ENCODE measurements around the gene CHCHD3. TPM values are rescaled to one million over a fixed set of nuclear protein-coding genes. Genes with fewer than 3 reads are reported as not detected.
A peak's percentile ranks its signal among the peaks of the same experiment; 100 is the strongest.

Gene CHCHD3
- total RNA-seq, 3 donors from 2014 or later = 71.9 to 76.4 (median 72.9) TPM

DNA sequence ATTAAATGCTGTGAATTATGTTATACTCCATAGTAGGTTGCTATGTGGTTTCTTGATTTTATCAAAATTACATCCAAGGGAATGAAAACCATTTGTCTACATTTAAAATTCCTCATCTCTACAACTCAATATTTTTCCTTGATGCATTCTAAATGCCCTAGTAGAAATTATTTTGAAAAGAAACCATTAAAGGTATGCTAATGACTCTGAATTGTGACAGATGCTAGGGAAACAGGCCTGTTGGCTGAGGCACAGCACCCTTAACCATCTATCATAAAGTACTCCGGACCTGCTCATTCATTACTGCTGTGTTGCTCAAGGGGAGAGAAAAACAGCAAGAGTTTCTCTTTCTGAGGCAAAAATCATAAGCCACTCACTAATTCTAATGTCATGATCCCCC, 131.2 kb downstream of the CHCHD3 start:
- no peak for DNase-seq
- H3K9me3 ChIP-seq = no peaks in the 10 kb centered on the region
- intact Hi-C loops (cut with DNase I, micrococcal nuclease) = no loop called here
- no peaks in the 10 kb centered on the region for H3K36me3 ChIP-seq (ENCODE audit: low read depth)
- no peak for TF ChIP-seq CTCF (IDR thresholded peaks at IDR 0.05)
- no peaks in the 10 kb centered on the region for H3K4me1 ChIP-seq (ENCODE audit: low read depth)
- ATAC-seq = no peak
- H3K4me3 ChIP-seq = no peak overlapping the region

DNA sequence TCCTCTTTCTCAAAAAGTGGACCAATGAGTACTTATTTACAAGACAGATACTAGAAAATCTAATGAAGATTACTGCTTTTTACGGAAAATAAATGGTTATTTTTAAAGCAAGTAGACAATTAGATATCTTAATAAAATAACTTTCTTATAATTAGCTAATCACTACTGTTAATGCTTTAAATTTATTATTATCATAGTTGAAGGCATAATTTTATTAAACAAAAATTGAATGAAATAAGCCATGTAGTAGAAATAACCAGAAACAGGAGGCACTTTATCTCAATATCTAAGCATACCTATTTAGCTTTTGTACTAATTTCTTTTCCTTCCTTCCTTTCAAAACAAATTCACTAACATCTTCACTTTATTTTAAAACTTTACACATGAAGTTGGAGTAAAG, 134.9 kb downstream of the CHCHD3 start:
- ATAC-seq = no peak
- no peak for TF ChIP-seq CTCF (IDR thresholded peaks at IDR 0.05)
- no peak overlapping the region for H3K4me3 ChIP-seq
- no peaks in the 10 kb centered on the region for H3K4me1 ChIP-seq (ENCODE audit: low read depth)
- no peaks in the 10 kb centered on the region for H3K9me3 ChIP-seq
- intact Hi-C loops (cut with DNase I, micrococcal nuclease) = no loop called here
- no peak for DNase-seq
- no peaks in the 10 kb centered on the region for H3K36me3 ChIP-seq (ENCODE audit: low read depth)

- no peak for TF ChIP-seq CTCF (IDR thresholded peaks at IDR 0.05)
- intact Hi-C loops (cut with DNase I, micrococcal nuclease) = no loop called here
- ATAC-seq = peak; percentile 59
- no peaks in the 10 kb centered on the region for H3K4me1 ChIP-seq (ENCODE audit: low read depth)
- no peaks in the 10 kb centered on the region for H3K36me3 ChIP-seq (ENCODE audit: low read depth)
- DNase-seq = no peak
- no peak overlapping the region for H3K4me3 ChIP-seq
- H3K9me3 ChIP-seq = no peaks in the 10 kb centered on the region
Measured at GRCh38 chr7:132944774-132945173, 137.1 kb downstream of the CHCHD3 start.

DNA sequence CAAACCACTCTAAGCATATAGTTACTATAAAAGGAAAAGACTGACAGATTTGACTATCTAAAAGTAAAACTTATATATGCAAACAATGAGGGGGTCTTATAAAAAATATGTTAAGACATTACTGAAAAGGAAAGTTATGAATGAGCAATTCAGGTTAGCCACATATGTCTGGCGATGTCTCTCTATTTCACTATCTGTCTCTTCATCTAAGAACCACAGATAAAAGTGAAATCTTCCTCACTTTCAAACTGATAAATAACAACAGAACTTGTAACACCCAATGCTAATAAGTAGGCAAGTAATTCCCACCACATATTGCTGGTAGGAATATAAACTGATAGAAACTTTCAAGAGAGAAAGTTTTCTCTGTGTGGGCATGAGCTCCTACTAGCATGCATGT, 138.2 kb downstream of the CHCHD3 start:
- no peak for DNase-seq
- no peak for ATAC-seq
- H3K4me1 ChIP-seq (ENCODE audit: low read depth) = no peaks in the 10 kb centered on the region
- no peaks in the 10 kb centered on the region for H3K36me3 ChIP-seq (ENCODE audit: low read depth)
- intact Hi-C loops (cut with DNase I, micrococcal nuclease) = no loop called here
- H3K4me3 ChIP-seq = no peak overlapping the region
- H3K9me3 ChIP-seq = no peaks in the 10 kb centered on the region
- TF ChIP-seq CTCF (IDR thresholded peaks at IDR 0.05) = no peak

DNA sequence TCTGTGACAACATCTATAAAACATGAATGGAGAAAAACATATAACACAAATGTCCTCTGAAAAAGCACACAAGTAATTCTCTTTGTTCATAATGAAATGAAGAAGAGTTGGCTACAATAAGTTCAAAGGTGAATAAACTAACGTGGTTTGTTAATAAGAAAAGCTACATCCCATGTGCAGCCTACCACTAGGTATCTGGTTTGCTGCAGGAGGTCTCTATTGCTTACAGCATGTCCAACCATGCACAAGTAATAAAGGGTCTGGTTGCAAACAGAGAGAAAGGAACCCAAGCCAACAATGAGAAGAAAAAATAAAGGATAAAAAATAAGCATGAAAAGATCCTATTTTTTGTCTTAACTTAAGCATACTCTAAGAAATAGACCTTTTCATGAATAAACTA, 139.2 kb downstream of the CHCHD3 start:
- no peaks in the 10 kb centered on the region for H3K4me1 ChIP-seq (ENCODE audit: low read depth)
- no peak for TF ChIP-seq CTCF (IDR thresholded peaks at IDR 0.05)
- no peaks in the 10 kb centered on the region for H3K9me3 ChIP-seq
- no peak for DNase-seq
- no peak for ATAC-seq
- H3K36me3 ChIP-seq (ENCODE audit: low read depth) = no peaks in the 10 kb centered on the region
- H3K4me3 ChIP-seq = no peak overlapping the region
- intact Hi-C loops (cut with DNase I, micrococcal nuclease) = no loop called here

DNA sequence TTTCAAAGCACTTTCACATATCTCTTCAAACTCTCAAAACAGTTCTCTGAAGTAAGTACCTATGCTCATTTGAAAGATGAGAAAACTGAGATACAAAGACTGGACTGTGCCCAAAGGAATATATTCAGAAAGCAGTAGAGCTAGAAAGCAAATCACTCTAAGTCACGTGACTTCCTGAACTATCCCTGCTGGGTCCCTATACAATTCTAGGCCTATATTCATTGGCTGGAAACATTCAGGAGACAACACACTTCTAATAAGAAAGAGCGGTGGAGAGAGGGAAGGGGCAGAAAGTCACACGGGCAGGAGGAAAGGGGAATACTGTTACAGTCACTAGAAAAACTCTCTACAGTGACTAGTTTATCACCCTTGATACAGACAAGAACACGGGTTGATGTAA, 140.0 kb downstream of the CHCHD3 start:
- Histone ChIP-seq H3K4me1 (ENCODE audit: low read depth) (no peaks in the 10 kb centered on the region), H3K9me3 (no peaks in the 10 kb centered on the region), H3K4me3 (no peak overlapping the region), H3K36me3 (ENCODE audit: low read depth) (no peaks in the 10 kb centered on the region)
- no peak for TF ChIP-seq CTCF (IDR thresholded peaks at IDR 0.05)
- ATAC-seq (no peak), DNase-seq (no peak)
- intact Hi-C loops (cut with DNase I, micrococcal nuclease) = no loop called here

Measured in mucosa of descending colon (tissue), 3 donors.